Suppressor macrophage (primary cell): ENCODE results near the gene SCGB3A1.

Source experiments
- DNase-seq, 4 experiments: peaks; one replicate each; pipeline ENCODE4 v3.0.0-alpha.2; 2020 to 2022

Gene SCGB3A1

DNA sequence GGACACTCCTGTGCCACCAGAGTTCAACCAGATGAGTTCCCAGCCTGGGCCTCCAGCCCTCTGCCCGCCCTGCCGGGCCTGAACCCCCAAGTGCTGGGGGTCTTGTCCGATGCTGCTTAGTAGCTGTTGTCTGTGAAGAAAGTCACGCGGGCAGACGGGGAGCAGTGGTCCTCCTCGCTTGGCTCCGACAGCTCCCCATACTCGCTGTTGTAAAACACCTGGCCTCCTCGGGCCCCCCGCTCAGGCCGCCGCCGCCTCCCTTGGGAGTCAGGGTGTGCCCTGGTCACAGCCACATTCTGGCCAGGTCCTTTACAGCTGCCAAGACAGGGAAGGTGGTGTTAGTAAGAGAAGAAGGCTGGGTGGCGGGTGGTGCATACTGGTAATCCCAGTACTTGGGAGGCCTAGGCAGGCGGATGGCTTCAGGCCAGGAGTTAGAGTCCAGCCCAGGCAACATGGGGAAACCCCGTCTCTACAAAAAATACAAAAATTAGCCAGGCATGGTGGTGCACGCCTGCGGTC, 11.8 kb upstream of the SCGB3A1 start:
- no peak for DNase-seq

DNA sequence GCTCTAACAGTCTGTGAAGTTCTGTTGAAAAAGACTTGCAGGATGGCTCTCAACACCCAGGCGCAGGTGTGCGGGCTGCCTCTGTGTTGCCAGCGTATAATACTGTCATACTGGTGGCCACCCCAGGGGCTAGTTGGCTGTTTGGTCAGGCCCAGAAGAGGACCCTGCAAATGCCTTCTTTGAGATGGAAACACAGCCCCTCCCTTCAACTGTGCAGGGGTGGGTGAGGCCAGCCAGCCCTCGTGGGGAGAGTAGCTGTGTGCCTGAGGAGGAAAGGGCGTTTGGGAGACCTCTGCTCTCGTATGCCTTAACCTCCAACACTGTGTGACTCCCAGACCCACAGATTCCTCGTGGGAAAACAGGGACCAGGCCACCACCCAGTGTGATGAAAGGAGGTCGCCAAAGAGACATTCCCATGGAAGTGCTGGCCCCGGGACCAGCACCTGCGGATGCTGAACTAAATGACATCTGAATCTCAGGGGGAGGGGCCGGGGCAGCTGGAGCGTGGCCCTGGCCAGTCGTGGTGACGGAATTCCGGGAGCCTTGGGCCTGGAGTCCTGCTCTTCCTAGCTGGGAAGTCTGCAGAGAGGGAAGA, 11.3 kb upstream of the SCGB3A1 start:
- no peak for DNase-seq

GRCh38 chr5:180601591-180602480, 10.5 kb upstream of the SCGB3A1 start:
- DNase-seq, result no peak

DNA sequence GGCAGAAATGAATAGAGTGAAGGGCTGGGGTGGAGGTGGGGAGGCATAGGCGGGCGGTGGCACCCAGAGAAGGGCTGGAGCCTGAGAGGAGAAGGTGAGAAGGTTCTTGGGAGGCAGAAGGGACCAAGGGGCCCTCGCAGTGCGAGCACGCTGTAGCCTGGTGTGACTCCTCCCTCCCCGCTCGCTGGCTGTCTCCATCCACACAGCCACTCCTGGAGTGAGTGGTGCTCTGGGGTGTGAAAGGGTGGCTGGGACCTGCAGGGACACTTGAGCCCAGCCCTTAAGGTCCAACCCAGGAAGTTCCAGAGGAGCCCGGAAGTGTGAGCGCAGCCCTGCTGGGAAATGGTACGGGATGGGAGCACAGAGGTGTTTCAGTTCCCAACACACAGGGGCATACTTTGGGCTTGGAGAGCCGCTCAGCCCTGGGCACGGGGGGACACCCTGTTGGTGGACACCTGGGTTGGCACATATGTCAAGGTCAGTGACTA, 9.3 kb upstream of the SCGB3A1 start:
- no peak for DNase-seq

- DNase-seq, result no peak
Measured at GRCh38 chr5:180599981-180600553, 8.8 kb upstream of the SCGB3A1 start.

DNA sequence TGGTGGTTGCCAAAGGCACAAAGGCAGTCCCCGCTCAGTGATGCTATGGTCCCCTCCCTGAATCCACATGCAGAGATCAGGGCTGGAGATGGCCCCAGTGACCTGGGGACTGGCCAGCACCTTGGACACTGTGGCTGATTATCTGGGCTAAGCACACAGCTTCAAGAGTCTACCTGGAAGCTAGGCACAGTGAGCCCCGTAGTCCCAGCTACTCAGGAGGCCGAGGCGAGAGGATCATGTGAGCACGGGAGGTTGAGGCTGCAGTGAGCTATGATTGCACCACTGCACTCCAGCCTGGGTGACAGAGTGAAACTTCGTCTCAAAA, 8.3 kb upstream of the SCGB3A1 start:
- no peak for DNase-seq

DNA sequence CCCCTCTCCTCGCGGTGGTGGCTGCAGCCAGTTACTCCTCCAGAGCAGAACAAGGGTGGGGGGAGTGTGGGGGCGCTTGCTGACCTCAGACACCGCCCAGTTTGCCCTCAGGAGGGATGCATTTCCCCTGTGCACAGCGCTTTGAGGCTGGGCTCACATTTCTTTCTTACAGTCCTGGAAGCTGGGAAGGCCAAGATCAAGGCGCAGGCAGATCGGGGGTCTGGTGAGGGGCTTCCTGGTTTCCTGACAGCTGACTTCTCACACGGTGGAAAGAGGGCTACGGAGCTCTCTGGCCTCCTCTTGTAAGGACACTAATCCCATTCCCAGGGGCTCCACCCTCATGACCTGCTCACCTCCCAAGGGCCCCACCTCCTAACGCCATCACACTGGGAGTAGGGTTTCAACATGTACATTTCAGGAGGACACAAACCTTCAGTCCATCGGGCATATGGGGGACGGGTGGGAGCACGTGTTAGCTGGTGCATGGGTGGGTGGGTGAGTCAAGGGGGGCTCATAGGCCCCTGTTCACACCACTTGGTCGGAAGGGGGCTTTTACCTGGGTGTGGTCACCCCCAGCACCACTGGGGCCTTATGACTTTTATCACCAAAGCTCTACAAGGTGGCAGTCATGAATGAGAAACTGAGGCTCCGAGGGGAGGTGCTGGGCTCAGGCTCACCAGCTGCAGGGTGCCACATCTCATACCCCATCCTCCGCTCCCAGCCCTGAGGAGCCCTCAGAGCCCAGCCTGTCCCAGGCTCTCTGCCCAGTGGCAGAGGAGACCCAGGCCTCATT, 7.7 kb upstream of the SCGB3A1 start:
- DNase-seq, result no peak

DNA sequence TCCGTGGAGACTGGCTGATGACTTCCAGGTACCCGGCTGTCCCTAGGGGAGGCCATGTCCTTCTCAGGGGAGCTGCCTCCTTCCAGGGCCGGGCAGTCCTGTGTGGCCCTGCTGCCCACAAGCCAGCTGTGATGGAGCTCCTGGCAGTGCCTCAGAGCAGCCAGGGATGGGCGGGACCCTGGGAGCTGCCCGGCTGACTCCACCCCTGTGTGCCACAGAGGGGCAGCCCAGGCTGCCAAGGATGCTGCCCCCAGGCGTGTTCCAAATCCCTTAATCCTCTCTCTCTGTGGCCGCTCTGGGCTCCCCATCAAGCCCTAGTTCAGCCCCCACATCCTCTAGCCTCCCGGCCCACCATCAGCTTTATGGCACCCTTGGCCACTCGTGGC, 7.0 kb upstream of the SCGB3A1 start:
- DNase-seq, result no peak

DNA sequence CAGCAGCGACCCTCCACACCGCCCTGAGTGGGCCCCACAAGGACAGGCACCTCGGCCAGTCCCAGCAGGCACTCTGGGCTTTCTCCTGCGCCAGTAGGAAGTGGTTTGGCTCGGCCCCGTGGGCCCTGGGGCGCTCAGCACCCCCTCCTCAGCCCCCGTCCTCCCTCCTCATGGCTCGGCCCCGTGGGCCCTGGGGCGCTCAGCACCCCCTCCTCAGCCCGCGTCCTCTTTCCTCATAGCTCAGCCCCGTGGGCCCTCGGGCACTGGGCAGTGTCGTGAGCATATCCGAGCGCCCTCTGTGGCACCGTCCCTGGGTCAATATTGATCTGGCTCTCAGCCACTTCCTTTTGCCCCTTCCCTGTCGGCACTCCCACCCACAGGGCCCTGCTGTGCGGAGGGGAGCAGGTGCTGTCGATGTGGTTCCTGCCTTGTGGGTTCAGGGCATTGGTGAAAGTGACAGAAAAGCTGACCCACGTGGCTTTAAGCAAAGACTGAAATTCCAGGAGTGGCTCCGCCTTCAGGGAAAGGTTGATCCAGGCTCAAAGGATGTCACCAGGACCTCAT, 5.5 kb upstream of the SCGB3A1 start:
- no peak for DNase-seq

DNA sequence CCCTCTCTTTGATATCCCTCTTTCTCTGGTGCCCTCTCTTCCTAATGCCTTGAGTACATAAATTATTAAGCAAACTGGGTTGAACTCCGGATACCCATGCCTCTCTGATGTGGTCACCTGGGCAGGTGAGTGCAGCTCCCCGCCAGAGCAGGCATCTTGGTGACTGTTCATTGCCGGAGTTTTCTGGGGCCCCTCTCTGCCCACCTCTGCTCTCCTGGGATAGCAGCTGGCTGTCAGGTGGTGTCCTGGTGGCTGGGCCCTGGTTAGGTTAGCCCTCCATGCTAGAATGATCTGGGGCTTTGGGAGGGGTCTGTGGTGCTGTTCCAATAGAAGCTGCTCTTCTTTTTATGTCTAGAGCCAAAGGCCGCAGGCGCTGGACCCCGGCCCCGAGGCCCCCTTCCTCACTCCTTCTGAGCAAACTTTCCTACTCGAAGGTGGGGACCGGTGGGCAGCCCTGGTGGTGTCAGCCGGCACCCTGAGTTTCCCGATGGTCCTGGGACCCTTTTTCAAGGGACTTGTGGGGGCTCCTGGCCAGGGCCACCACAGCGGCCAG, 4.9 kb upstream of the SCGB3A1 start:
- DNase-seq, result no peak

- DNase-seq, result no peak
Measured at GRCh38 chr5:180595381-180596114, 4.2 kb upstream of the SCGB3A1 start.

GRCh38 chr5:180595046-180595379, 3.7 kb upstream of the SCGB3A1 start:
- DNase-seq, result no peak

DNA sequence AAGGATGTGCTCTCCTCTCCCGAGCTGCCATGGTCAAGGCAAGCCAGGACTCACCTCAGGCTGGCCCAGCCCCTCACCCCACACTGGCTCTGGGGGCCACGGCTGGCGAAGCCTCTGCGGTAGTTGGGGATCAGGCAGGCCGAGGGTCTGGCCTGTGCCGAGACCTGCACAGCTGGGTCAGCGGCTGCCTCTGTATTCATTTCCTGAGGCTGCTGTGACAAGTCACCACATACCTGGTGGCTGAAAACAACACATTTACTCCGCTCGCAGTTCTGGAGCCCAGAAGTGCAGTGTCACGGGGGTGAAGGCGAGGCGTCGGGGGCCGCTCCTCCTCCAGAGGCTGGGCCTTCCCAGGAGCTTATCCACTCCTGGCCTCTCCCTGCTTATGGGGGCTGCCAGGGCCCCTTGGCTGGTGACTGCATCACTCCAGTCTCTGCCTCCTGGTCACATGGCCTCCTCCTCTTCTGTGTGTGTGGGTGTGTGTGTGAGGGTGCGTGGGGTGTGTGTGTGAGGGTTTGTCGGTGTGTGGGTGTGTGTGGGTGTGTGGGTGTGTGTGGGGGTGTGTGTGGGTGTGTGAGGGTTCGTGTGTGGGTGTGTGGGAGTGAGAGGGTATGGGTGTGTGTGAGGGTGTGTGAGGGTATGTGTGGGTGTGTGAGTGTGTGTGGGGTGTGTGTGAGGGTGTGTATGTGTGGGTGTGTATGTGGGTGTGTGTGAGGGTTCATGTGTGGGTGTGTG, 3.2 kb upstream of the SCGB3A1 start:
- no peak for DNase-seq

GRCh38 chr5:180593446-180594206, 2.3 kb upstream of the SCGB3A1 start:
- no peak for DNase-seq

- DNase-seq, result no peak
Measured at GRCh38 chr5:180592176-180592575, 877 bp upstream of the SCGB3A1 start.

DNA sequence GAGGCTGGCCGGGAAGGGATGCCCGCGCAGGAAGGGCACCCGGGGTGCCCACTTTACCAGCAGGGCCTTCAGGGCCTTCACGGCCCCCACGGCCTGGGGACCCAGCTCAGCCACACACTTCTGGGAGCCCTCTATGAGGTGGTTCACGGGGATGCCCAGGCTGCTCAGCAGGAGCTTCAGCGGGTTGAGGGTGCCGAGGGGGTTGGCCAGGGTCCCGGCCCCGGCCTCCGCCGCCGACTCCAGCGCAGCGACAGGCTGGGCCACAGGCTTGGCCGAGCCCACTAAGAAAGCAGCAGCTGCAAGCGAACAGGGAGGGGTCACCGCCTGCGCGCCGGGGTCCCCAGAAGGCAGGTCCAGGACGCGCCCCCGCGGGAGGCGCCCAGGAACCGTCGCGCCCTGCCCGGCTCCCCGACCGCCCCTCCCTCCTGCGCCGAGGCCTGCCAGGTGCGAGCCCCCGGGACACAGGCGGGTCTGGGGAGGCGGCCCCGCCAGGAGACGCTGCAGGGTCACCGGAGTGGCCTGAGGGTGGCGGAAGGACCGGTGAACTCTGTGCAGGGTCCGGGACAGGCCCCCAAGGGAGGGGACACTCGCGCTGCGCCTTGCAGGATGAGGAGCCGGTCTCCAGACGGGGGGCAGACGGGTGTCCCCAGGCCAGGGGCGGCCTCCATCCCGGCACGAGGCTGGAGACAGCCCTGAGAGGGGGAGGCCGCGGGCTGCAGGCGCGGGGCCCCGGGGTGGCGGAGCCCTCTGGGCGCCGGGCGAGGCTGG, 572 bp downstream of the SCGB3A1 start:
- no peak for DNase-seq

DNA sequence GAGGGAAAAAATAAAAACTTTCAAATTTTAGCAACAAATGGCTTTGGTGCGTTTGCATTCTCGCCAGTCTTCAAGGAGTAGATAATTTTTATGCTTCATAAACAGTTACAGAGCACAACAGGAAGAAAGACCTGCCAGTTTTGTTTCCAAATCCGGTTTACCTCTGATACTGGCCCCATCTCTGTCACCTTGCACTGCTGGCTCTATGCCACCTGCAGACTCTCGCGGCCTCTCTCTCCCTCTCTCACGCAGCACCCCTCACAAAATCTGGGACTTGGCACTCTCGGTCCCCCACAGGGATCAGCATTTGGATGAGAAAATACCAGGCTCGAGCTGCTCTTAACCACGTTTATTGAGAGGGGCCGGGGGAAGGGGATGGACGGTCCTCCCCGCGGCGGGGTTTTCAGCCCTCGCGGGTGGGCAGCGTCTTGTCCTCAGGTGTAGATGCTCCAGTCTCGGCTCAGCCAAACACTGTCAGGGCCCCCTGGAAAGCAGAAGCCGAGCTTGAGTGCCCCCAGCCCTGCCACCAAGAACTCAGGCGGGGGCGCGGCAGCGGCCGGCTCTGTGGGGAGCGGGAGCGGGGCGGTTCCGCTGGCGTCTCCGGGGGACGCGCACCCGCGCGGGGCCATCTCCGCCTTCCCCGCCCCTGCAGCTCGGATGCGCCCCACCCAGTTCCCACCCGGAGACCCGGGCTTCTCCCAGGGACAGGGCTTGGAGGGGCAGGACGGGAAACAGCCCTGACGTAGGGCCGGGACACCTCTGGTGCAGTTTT, 1.3 kb downstream of the SCGB3A1 start:
- DNase-seq, result no peak

GRCh38 chr5:180586870-180587269, 4.4 kb downstream of the SCGB3A1 start:
- no peak for DNase-seq

- no peak for DNase-seq
Measured at GRCh38 chr5:180586204-180586603, 5.1 kb downstream of the SCGB3A1 start.
